Skeletal muscle satellite cell (primary cell): ENCODE measurements around the gene URB1.

Experiments
- H3K27me3 ChIP-seq: 2 replicates; pipeline ENCODE4 v1.7.0; 2013; ENCODE audit warnings: low read length; ENCODE audit not compliant: control insufficient read depth, insufficient read depth
- H3K36me3 ChIP-seq: 2 replicates; pipeline ENCODE4 v1.7.0; 2013; ENCODE audit warnings: mild to moderate bottlenecking, control low read depth, low read length; ENCODE audit not compliant: insufficient read depth
- H3K4me1 ChIP-seq: 2 replicates; pipeline ENCODE4 v1.7.0; 2013; ENCODE audit warnings: low read length; ENCODE audit not compliant: control insufficient read depth, insufficient read depth
- H3K4me2 ChIP-seq: 2 replicates; pipeline ENCODE4 v1.7.0; 2013; ENCODE audit warnings: mild to moderate bottlenecking, low read length
- H3K4me3 ChIP-seq: 2 replicates; pipeline ENCODE4 v1.7.0; 2013; ENCODE audit warnings: low read length
- H3K9ac ChIP-seq: 2 replicates; pipeline ENCODE4 v1.7.0; 2013; ENCODE audit warnings: mild to moderate bottlenecking, low read depth, low read length, moderate library complexity
- H3K9me3 ChIP-seq: replicated peaks from 2 replicates; pipeline ENCODE4 v1.7.0; 2013; ENCODE audit warnings: mild to moderate bottlenecking, control low read depth, low read length

The URB1 gene

DNA sequence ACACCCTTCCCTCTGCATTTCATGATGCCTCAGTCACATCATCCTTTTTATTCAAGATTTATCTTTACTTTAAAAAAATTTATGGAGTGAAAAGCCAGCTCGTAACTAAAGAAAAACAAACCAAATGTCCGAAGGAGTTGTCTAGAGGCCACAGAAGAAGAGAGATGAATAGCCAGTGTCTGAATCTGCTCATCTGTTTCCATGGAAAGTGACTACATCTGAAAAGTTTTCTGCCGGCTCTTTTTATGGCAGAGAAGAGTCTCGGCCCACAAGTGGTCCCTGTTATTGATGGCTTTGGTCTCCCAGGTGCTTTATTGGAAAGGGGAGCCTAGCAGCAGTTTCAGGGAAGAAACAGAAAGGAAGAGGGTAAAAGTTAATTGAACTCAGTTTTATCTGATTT lies 25.3 kb upstream of the URB1 start:
- no peaks in the 10 kb centered on the region for H3K36me3 ChIP-seq
- H3K27me3 ChIP-seq, result no peaks in the 10 kb centered on the region
- no peaks in the 10 kb centered on the region for H3K9me3 ChIP-seq
- H3K4me2 ChIP-seq, result no peak overlapping the region
- no peak overlapping the region for H3K4me3 ChIP-seq
- H3K9ac ChIP-seq, result no peak overlapping the region
- H3K4me1 ChIP-seq, result peaks cover 24% of the 10 kb centered on the region

DNA sequence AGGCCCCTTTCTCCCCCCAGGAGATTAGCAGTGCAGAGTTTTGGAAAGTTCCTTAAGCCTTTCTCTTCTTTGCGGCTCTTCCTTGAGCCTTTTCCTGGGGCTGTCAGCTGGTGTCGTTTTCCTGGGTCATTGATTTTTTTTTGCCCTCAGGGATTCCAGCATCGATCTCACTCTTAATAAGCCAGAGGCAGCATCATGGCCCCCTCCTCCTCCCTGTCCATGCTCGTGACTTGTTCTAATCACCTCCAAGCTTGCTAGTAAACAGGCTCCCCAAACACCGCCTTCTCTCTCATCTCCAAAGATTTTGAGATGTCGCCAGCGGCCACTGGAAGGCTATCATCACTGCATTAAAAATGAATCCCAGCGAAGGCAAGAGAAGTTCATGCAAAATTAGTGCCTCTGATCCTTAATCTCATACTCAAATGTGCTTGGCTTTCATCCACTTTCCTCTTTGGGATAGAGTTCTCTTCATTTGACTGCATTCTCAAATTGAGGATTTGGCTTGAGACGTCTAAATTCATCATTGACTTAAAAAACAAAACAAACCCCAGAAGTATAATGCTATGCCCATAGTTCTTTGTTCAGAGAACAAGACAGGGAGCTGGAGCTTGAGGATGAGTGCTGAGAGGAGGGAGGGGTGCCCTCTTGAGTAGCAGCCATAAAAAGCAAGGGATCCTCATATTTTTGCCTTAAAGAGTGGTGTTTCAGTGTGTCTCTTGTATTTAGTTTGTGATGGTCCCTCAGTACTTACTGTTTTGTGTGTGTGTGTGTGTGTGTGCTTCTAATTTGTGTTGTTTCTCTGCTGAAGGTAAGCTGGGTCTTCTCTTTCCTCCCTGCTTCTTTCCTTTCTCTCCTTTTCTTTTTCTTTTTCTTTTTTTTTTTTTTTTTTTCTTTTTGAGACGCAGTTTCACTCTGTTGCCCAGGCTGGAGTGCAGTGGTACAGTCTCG lies 22.9 kb upstream of the URB1 start:
- peak overlapping the region; percentile 96 for H3K9ac ChIP-seq
- no peaks in the 10 kb centered on the region for H3K36me3 ChIP-seq
- no peak overlapping the region for H3K4me3 ChIP-seq
- H3K9me3 ChIP-seq, result no peaks in the 10 kb centered on the region
- H3K4me2 ChIP-seq, result peak overlapping the region; percentile 99
- H3K4me1 ChIP-seq, result peaks cover 40% of the 10 kb centered on the region
- no peaks in the 10 kb centered on the region for H3K27me3 ChIP-seq

GRCh38 chr21:32414579-32415358 lies 22.0 kb upstream of the URB1 start:
- Histone ChIP-seq H3K9me3 (no peaks in the 10 kb centered on the region), H3K9ac (peak overlapping the region; percentile 96), H3K36me3 (no peaks in the 10 kb centered on the region), H3K4me3 (peak overlapping the region; percentile 89), H3K27me3 (no peaks in the 10 kb centered on the region), H3K4me1 (peaks cover 40% of the 10 kb centered on the region), H3K4me2 (peak overlapping the region; percentile 99)

DNA sequence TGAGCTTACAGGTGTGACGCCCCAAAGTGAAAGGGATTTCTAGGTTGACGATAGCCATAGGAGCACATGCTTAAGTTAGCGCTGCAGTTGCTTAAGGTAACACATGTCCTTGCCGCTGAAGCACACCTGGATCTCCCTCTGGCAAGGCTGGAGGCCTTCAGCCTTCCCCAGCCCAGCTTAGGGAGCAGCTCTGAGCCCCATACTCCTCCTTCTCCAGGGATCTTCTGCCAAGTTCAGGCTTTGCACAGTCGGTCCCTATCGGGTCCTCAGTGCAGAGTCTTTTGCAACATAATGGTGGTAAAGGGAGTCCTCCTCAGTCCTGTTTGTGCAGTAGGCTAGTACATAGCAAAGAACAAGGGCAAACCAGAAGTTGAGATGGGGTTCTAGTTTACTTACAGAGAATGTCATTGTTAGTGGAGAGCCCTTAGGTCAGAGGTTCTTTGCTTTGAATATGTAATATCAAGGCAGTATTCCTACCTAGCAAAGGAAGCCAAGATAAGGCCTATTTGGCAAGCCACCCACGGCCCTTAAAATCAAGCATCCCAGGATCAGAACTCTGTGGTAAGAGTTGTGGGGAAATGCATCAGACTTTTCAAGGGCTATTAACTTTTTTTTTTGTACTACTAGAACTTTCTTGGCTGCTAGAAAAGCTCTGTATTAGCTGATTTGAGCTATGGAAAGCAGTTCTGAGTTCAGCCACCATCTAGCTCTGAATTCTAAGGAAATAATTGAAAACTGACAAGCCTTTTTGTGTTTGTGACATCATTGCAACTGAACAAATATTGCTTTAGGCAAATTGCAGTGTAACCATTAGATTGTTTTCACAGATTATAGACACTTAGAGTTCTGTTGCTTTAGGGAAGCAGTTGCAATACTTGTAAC lies 21.1 kb upstream of the URB1 start:
- Histone ChIP-seq H3K36me3 (no peaks in the 10 kb centered on the region), H3K9ac (peak overlapping the region; percentile 96), H3K9me3 (no peaks in the 10 kb centered on the region), H3K4me2 (peak overlapping the region; percentile 99), H3K4me3 (peak overlapping the region; percentile 89), H3K27me3 (no peaks in the 10 kb centered on the region), H3K4me1 (peaks cover 40% of the 10 kb centered on the region)

GRCh38 chr21:32413015-32413504 lies 20.2 kb upstream of the URB1 start:
- Histone ChIP-seq H3K36me3 (no peaks in the 10 kb centered on the region), H3K4me2 (peak overlapping the region; percentile 99), H3K27me3 (no peaks in the 10 kb centered on the region), H3K4me3 (peak overlapping the region; percentile 89), H3K9me3 (no peaks in the 10 kb centered on the region), H3K4me1 (peaks cover 40% of the 10 kb centered on the region), H3K9ac (peak overlapping the region; percentile 96)

- Histone ChIP-seq H3K27me3 (no peaks in the 10 kb centered on the region), H3K4me1 (peaks cover 40% of the 10 kb centered on the region), H3K9ac (peak within 1 kb of the TSS; percentile 96), H3K4me3 (peak within 1 kb of the TSS; percentile 89), H3K4me2 (peak within 1 kb of the TSS; percentile 99), H3K9me3 (no peaks in the 10 kb centered on the region), H3K36me3 (no peaks in the 10 kb centered on the region)
These were observed 19.6 kb upstream of the URB1 start, which contains the start of gene EVA1C for GRCh38 chr21:32412162-32413014. Gene EVA1C, plus strand, starts transcription at chr21:32412706. Its CDS starts 148 bp downstream, at chr21:32412854.

DNA sequence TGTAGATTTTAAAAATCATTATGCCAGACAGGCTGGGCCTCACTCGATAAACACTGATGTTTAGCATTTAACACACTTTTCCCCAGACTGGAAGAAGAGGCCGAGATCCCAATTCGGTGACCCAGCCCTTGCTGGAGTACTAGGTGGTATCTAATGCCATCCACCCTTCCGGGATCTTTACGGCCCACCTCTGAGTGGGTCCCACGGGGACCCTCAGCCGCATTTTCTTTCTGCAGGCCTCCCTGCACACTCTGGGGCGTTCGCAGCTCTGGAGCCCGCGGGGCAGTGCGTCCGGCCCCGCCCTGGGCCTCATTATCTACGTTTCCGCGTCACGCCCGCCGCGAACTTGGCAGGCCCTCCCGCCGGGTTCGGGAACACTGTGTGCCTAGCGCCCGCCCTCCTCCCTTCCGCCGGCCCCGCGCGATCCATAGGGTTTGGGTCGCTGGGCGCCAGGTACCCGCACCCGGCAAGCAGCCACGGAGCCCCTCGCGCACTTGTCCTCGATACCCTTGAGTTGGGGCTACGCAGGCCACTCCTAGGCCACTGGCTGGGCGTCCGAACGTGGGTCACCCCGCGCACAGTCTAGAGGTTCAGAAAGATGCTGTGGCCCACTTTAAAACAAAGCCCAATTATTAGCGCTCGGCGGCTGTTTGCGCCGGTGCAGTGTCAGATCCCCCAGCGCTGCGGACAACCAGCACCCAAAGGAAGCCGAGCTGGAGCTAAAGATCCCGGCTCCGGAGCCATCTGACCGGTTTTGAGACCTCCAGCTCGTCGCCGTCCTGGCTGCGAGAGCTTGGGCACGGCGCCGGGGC lies 18.7 kb upstream of the URB1 start:
- peaks cover 40% of the 10 kb centered on the region for H3K4me1 ChIP-seq
- no peaks in the 10 kb centered on the region for H3K27me3 ChIP-seq
- peak overlapping the region; percentile 96 for H3K9ac ChIP-seq
- no peaks in the 10 kb centered on the region for H3K9me3 ChIP-seq
- H3K4me3 ChIP-seq, result peak overlapping the region; percentile 89
- no peaks in the 10 kb centered on the region for H3K36me3 ChIP-seq
- H3K4me2 ChIP-seq, result peak overlapping the region; percentile 99

DNA sequence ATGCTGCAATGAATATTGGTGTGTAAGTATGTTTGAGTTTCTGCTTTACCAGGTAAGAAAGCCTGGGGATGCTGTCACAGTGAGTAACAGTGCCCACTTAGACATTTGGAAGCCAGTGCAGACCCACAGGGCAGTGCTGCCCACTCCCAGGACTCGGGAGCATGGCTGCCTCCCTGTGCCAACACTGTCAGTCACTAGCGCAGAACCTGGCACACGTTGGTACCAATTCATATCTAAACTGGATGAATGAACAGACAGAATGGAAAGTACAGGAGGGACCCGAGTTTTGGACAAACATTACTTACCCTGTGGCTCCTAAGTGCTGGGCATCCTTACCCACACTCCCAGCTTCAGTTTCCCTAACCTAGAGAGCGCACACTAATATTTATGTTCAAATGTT lies 18.1 kb upstream of the URB1 start:
- peak overlapping the region; percentile 89 for H3K4me3 ChIP-seq

DNA sequence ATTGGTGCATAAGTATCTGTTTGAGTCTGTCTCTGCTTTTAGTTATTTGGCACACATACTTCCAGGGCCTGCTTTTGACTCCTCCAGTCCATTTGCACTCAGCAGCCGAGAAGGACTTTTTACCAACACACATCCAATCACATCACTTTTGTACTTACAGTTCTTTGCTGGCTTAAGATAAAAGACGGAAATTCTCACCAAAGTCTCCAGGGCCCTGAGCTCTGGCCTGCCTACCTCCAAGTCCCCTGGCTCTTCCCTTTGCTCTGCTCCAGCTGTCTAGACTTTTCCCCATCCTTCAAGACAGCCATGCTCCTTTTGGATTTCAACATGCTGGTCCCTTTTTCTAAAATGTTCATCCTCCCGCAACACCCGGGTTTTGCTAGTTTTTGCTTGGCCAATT lies 17.5 kb upstream of the URB1 start:
- peaks cover 38% of the 10 kb centered on the region for H3K4me1 ChIP-seq
- no peaks in the 10 kb centered on the region for H3K27me3 ChIP-seq
- H3K4me3 ChIP-seq, result no peak overlapping the region
- H3K9me3 ChIP-seq, result no peaks in the 10 kb centered on the region
- no peak overlapping the region for H3K9ac ChIP-seq
- H3K36me3 ChIP-seq, result no peaks in the 10 kb centered on the region
- no peak overlapping the region for H3K4me2 ChIP-seq

More for the DNA sequence above, 18.1 kb upstream of the URB1 start:
- Histone ChIP-seq H3K36me3 (no peaks in the 10 kb centered on the region), H3K4me1 (peaks cover 40% of the 10 kb centered on the region), H3K9me3 (no peaks in the 10 kb centered on the region), H3K9ac (peak overlapping the region; percentile 96), H3K4me2 (peak overlapping the region; percentile 99), H3K27me3 (no peaks in the 10 kb centered on the region)
